Pancreas (tissue), 10 donors: ENCODE measurements around the gene MT1E. TPM values are rescaled to one million over a fixed set of nuclear protein-coding genes. Genes with fewer than 3 reads are reported as not detected.
A peak's percentile ranks its signal among the peaks of the same experiment; 100 is the strongest.

Experiments
- ATAC-seq, 4 donors: fragments of 200-7000 bp; cut with Tn5 transposase; one replicate each; pipeline versions ENCODE4 v1.8.0 to v1.9.1; 2020; ENCODE audit warnings: mild to moderate bottlenecking in 4 of 4, moderate library complexity in 4 of 4
- DNase-seq, 6 donors: peaks; one replicate each; pipeline ENCODE4 v3.0.0-alpha.2; 2020
- FAIRE-seq: peaks from 2 replicates; lab custom pipeline; 2012; peaks lifted over from hg19 to GRCh38; lab: Jason Lieb, UNC
- H3K27ac ChIP-seq, 4 donors: fragments of 200-600 bp; sonication (generic); 1 replicate in 3 of 4; 2 replicates in 1 of 4; pipeline versions ENCODE4 v1.5.0 to v1.8.0; 2020
- H3K27me3 ChIP-seq, 4 donors: fragments of 200-600 bp; one replicate each; pipeline ENCODE4 v1.8.0; 2021
- H3K36me3 ChIP-seq, 3 donors: fragments of 200-600 bp; sonication (generic) in 1 of 3; one replicate each; pipeline versions ENCODE4 v1.5.0 to v1.8.0; 2020 to 2021
- H3K4me1 ChIP-seq, 3 donors: fragments of 200-600 bp; one replicate each; pipeline ENCODE4 v1.8.0; 2021
- H3K4me3 ChIP-seq, 4 donors: fragments of 200-600 bp; sonication (generic) in 2 of 4; one replicate each; pipeline versions ENCODE4 v1.5.0 to v1.8.0; 2020 to 2021
- H3K9me3 ChIP-seq, 4 donors: fragments of 200-600 bp; one replicate each; pipeline ENCODE4 v1.8.0; 2021
- CTCF ChIP-seq, 4 donors: fragments of 200-600 bp; sonication (generic) in 3 of 4; IDR thresholded peaks; one replicate each; pipeline versions ENCODE4 v1.5.0 to v1.8.0; 2021; ENCODE audit warnings: antibody characterized with exemption in 4 of 4
- WGBS, 2 donors: extraction: QIAGEN DNeasy Blood & Tissue Kit; methylation state at CpG; one replicate each; pipeline ENCODE4 v1.1.7; 2013; 5-methylcytosine and 5-hydroxymethylcytosine counted together
- intact Hi-C, 3 donors: fragments of 100-400 bp; cut with DNase I; formaldehyde crosslinking; loops; one replicate each; pipeline versions ENCODE4 v1.11.1 to v1.14.2; 2022
- polyA plus RNA-seq, 2 donors: library from polyadenylated mRNA; stranded (reverse); fragments of 200-250 nt; gene quantifications; one replicate each; pipeline ENCODE4 v1.2.3, GENCODE V29; 2013
- total RNA-seq, 6 donors: library from RNA; stranded (reverse); fragmentation: NEBNext Ultra II Directional in 4 of 6; extraction: Animal tissue kit (Norgen Biotek cat#: 25700) in 4 of 6; gene quantifications; one replicate each; pipeline versions ENCODE4 v1.2.1 to v1.2.4, GENCODE V29; 2021 to 2023
- donor health status: healthy with polysubstance abuse.
- donor health status: DM: no; HTN: no; CAD: no; lungs with moderate emphysema.
- donor health status: DM: no; HTN: no; CAD: no.
- donor health status: control.
- donor health status: control.
- donor health status: Bipolar disorder and iron deficiency.
- donor health status: DM: yes; HTN: yes; CAD: no.
- donor health status: DM: no; HTN: no; CAD: no.
- donor health status: DM: no; HTN: no; CAD: no.
- donor health status: DM: yes; HTN: yes; CAD: no.

MT1E gene
- total and polyA plus RNA-seq, 8 donors, result 36.1 to 646 (median 203) TPM

- Histone ChIP-seq H3K4me3 (no peak overlapping the region), H3K36me3 (no peaks in the 10 kb centered on the region), H3K27me3 (no peaks in the 10 kb centered on the region), H3K27ac (peak overlapping the region in 3 of 4 donors; percentile 5 to 42 (median 33)), H3K9me3 (no peaks in the 10 kb centered on the region), H3K4me1 (peaks cover 0 to 20% (median 0%) of the 10 kb centered on the region in 3 donors)
- DNase-seq, result peak in 4 of 6 donors; percentile 50 to 65 (median 59)
- WGBS, 2 donors, result 41 to 50% methylated on average over 2 of the region's 2 CpGs
- FAIRE-seq, result no peak
- no peak for TF ChIP-seq CTCF (IDR thresholded peaks at IDR 0.05)
- peak; percentile 2 to 20 (median 12) for ATAC-seq
- intact Hi-C loops, result no loop called here
Observed at GRCh38 chr16:56611281-56611833, 14.2 kb upstream of the MT1E start.

GRCh38 chr16:56613706-56614105 lies 11.9 kb upstream of the MT1E start:
- no peak for DNase-seq
- Histone ChIP-seq H3K27ac (no peak overlapping the region), H3K9me3 (no peaks in the 10 kb centered on the region), H3K4me3 (no peak overlapping the region), H3K27me3 (no peaks in the 10 kb centered on the region), H3K36me3 (no peaks in the 10 kb centered on the region), H3K4me1 (peaks cover 0 to 23% (median 6%) of the 10 kb centered on the region in 3 donors)
- ATAC-seq, result no peak
- FAIRE-seq, result no peak
- intact Hi-C loops, result no loop called here
- no peak for TF ChIP-seq CTCF (IDR thresholded peaks at IDR 0.05)

- intact Hi-C loops, result no loop called here
- no peak for TF ChIP-seq CTCF (IDR thresholded peaks at IDR 0.05)
- no peak overlapping the region for H3K4me3 ChIP-seq
- DNase-seq (no peak), FAIRE-seq (no peak), ATAC-seq (no peak)
- no peaks in the 10 kb centered on the region for H3K27me3 ChIP-seq
- no peaks in the 10 kb centered on the region for H3K9me3 ChIP-seq
- H3K36me3 ChIP-seq, result no peaks in the 10 kb centered on the region
- no peak overlapping the region for H3K27ac ChIP-seq
- H3K4me1 ChIP-seq, result peaks cover 3 to 28% (median 6%) of the 10 kb centered on the region in 3 donors
Observed at GRCh38 chr16:56614549-56614991, 11.0 kb upstream of the MT1E start.

GRCh38 chr16:56615353-56615752 lies 10.2 kb upstream of the MT1E start:
- FAIRE-seq, result no peak
- ATAC-seq, result no peak
- Histone ChIP-seq H3K4me1 (peaks cover 3 to 22% (median 6%) of the 10 kb centered on the region in 3 donors), H3K9me3 (no peaks in the 10 kb centered on the region), H3K4me3 (no peak overlapping the region), H3K27me3 (no peaks in the 10 kb centered on the region), H3K27ac (no peak overlapping the region), H3K36me3 (no peaks in the 10 kb centered on the region)
- intact Hi-C loops, result no loop called here
- WGBS, 2 donors, result 40 to 47% methylated on average over 3 of the region's 3 CpGs
- DNase-seq, result no peak
- TF ChIP-seq CTCF (IDR thresholded peaks at IDR 0.05), result no peak

- H3K4me3 ChIP-seq, result peak overlapping the region; percentile 16 to 55 (median 30)
- 52 to 55% methylated on average over 23 of the region's 23 CpGs for WGBS, 2 donors
- no peak for TF ChIP-seq CTCF (IDR thresholded peaks at IDR 0.05)
- peak in 3 of 4 donors; percentile 21 to 37 (median 29) for ATAC-seq
- H3K9me3 ChIP-seq, result no peaks in the 10 kb centered on the region
- no peaks in the 10 kb centered on the region for H3K27me3 ChIP-seq
- H3K4me1 ChIP-seq, result peaks cover 3 to 19% (median 6%) of the 10 kb centered on the region in 3 donors
- FAIRE-seq, result no peak
- no peaks in the 10 kb centered on the region for H3K36me3 ChIP-seq
- DNase-seq, result no peak
- intact Hi-C loops, result no loop called here
- peak overlapping the region; percentile 15 to 66 (median 46) for H3K27ac ChIP-seq
Observed at GRCh38 chr16:56616608-56617211, 8.9 kb upstream of the MT1E start.
